NCI-H82 treated with DMSO at 0.1 percent for 48 hours (cell line): Measurements from ENCODE around the gene AP1S2.

ENCODE experiments used
- DNase-seq: peaks from one replicate; lab custom pipeline; 2025; ENCODE audit not compliant: unreplicated experiment; lab: John Stamatoyannopoulos, UW

AP1S2 gene

GRCh38 chrX:15812192-15812938, 42.2 kb downstream of the AP1S2 start:
- DNase-seq, result no peak

GRCh38 chrX:15808254-15808653, 46.4 kb downstream of the AP1S2 start:
- DNase-seq, result no peak

- DNase-seq, result no peak
Measured at GRCh38 chrX:15804563-15804962, 50.0 kb downstream of the AP1S2 start.

GRCh38 chrX:15797707-15798106, 56.9 kb downstream of the AP1S2 start:
- no peak for DNase-seq

GRCh38 chrX:15790769-15791290, 63.8 kb downstream of the AP1S2 start:
- no peak for DNase-seq

GRCh38 chrX:15789979-15790768, 64.4 kb downstream of the AP1S2 start, which contains the start of gene ZRSR2:
TSS of gene ZRSR2 (plus strand) at chrX:15790484. CDS start at chrX:15790496, 12 bp downstream.
- DNase-seq, result peak; percentile 44

GRCh38 chrX:15786915-15787314, 67.7 kb downstream of the AP1S2 start:
- DNase-seq, result no peak

- no peak for DNase-seq
Measured at GRCh38 chrX:15785176-15785750, 69.3 kb downstream of the AP1S2 start.

- no peak for DNase-seq
Measured at GRCh38 chrX:15781961-15782699, 72.5 kb downstream of the AP1S2 start.
